Measurements from ENCODE around the gene CTDSPL2.

GRCh38 chr15:44441095-44441501 is 13.7 kb downstream of the CTDSPL2 start:
- TF ChIP-seq CTCF (conservative IDR thresholded peaks at IDR 0.05; ENCODE audit: low read depth, low read length) (no peak), EZH2 (IDR thresholded peaks at IDR 0.05; ENCODE audit: borderline replicate concordance, low read depth, low read length, poor library complexity, severe bottlenecking) (no peak)

Data from A673 (cell line).